ENCODE measurements around the gene PABPN1. TPM values are rescaled to one million over a fixed set of nuclear protein-coding genes. Genes with fewer than 3 reads are reported as not detected.

PABPN1 gene
- total and polyA plus RNA-seq, 2 of the 13 experiments (the other 11 are each of a cell fraction or from before 2014, with no cell fraction given), result 233 to 524 TPM

DNA sequence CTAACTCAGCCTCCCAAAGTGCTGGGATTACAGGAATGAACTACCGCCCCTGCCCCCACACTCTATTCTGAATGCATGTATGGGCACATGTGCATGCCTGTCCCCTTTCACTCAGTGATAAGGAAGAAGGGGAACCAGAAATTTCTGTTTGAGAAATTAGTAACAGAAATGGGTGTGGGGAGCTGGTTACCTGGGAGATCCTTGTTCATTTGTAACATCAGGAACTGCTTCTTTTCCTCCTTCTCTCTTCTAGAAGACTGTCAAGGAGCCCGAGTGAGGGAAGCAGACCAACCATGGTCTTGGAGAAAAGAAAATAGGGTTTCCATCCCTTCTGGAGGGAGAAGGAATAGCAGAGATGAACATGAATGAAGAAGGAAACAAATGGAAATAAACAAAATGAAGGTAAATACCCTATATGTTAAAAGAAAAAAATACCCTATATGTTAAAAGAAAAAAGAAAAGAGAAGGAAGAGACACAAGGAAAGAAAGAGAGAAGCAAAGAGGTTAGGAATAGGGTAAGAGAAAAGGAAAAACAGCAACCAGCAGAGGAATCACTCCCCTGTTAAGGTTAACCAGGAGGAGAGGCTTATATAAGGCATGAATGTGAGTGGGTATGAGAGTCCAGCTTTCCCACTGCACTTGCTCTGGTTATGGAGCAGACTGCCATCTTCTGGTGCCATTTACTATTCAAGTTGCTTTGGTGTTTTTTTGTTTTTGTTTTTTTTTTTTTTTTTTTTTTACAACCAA lies 21.9 kb upstream of the PABPN1 start (continued):
- TF ChIP-seq, protein P1, sequence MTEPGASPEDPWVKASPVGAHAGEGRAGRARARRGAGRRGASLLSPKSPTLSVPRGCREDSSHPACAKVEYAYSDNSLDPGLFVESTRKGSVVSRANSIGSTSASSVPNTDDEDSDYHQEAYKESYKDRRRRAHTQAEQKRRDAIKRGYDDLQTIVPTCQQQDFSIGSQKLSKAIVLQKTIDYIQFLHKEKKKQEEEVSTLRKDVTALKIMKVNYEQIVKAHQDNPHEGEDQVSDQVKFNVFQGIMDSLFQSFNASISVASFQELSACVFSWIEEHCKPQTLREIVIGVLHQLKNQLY (CRISPR knock-in tag; IDR thresholded peaks at IDR 0.05), result no peak
- TF ChIP-seq, protein P2, sequence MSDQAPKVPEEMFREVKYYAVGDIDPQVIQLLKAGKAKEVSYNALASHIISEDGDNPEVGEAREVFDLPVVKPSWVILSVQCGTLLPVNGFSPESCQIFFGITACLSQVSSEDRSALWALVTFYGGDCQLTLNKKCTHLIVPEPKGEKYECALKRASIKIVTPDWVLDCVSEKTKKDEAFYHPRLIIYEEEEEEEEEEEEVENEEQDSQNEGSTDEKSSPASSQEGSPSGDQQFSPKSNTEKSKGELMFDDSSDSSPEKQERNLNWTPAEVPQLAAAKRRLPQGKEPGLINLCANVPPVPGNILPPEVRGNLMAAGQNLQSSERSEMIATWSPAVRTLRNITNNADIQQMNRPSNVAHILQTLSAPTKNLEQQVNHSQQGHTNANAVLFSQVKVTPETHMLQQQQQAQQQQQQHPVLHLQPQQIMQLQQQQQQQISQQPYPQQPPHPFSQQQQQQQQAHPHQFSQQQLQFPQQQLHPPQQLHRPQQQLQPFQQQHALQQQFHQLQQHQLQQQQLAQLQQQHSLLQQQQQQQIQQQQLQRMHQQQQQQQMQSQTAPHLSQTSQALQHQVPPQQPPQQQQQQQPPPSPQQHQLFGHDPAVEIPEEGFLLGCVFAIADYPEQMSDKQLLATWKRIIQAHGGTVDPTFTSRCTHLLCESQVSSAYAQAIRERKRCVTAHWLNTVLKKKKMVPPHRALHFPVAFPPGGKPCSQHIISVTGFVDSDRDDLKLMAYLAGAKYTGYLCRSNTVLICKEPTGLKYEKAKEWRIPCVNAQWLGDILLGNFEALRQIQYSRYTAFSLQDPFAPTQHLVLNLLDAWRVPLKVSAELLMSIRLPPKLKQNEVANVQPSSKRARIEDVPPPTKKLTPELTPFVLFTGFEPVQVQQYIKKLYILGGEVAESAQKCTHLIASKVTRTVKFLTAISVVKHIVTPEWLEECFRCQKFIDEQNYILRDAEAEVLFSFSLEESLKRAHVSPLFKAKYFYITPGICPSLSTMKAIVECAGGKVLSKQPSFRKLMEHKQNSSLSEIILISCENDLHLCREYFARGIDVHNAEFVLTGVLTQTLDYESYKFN (CRISPR knock-in tag; conservative IDR thresholded peaks at IDR 0.05), result no peak
- TF ChIP-seq GABPA (IDR thresholded peaks at IDR 0.05; ENCODE audit: low read depth, low read length) (no peak), GABPA (CRISPR knock-in tag; IDR thresholded peaks at IDR 0.05; ENCODE audit: low read depth) (no peak), RBM39 (IDR thresholded peaks at IDR 0.05; ENCODE audit: low read depth, low read length, poor library complexity, severe bottlenecking) (no peak), SNAPC2 (CRISPR knock-in tag; IDR thresholded peaks at IDR 0.05) (no peak), SIX1 (CRISPR knock-in tag; IDR thresholded peaks at IDR 0.05; ENCODE audit: borderline replicate concordance) (no peak), RBAK (CRISPR knock-in tag; IDR thresholded peaks at IDR 0.05) (no peak), SMAD1 (CRISPR knock-in tag; IDR thresholded peaks at IDR 0.05; ENCODE audit: borderline replicate concordance, low read depth) (no peak), ERF (CRISPR knock-in tag; IDR thresholded peaks at IDR 0.05) (no peak), ZNF572 (CRISPR knock-in tag; IDR thresholded peaks at IDR 0.05) (no peak), ISX (CRISPR knock-in tag; conservative IDR thresholded peaks at IDR 0.05) (no peak)
- TF ChIP-seq, protein P3, sequence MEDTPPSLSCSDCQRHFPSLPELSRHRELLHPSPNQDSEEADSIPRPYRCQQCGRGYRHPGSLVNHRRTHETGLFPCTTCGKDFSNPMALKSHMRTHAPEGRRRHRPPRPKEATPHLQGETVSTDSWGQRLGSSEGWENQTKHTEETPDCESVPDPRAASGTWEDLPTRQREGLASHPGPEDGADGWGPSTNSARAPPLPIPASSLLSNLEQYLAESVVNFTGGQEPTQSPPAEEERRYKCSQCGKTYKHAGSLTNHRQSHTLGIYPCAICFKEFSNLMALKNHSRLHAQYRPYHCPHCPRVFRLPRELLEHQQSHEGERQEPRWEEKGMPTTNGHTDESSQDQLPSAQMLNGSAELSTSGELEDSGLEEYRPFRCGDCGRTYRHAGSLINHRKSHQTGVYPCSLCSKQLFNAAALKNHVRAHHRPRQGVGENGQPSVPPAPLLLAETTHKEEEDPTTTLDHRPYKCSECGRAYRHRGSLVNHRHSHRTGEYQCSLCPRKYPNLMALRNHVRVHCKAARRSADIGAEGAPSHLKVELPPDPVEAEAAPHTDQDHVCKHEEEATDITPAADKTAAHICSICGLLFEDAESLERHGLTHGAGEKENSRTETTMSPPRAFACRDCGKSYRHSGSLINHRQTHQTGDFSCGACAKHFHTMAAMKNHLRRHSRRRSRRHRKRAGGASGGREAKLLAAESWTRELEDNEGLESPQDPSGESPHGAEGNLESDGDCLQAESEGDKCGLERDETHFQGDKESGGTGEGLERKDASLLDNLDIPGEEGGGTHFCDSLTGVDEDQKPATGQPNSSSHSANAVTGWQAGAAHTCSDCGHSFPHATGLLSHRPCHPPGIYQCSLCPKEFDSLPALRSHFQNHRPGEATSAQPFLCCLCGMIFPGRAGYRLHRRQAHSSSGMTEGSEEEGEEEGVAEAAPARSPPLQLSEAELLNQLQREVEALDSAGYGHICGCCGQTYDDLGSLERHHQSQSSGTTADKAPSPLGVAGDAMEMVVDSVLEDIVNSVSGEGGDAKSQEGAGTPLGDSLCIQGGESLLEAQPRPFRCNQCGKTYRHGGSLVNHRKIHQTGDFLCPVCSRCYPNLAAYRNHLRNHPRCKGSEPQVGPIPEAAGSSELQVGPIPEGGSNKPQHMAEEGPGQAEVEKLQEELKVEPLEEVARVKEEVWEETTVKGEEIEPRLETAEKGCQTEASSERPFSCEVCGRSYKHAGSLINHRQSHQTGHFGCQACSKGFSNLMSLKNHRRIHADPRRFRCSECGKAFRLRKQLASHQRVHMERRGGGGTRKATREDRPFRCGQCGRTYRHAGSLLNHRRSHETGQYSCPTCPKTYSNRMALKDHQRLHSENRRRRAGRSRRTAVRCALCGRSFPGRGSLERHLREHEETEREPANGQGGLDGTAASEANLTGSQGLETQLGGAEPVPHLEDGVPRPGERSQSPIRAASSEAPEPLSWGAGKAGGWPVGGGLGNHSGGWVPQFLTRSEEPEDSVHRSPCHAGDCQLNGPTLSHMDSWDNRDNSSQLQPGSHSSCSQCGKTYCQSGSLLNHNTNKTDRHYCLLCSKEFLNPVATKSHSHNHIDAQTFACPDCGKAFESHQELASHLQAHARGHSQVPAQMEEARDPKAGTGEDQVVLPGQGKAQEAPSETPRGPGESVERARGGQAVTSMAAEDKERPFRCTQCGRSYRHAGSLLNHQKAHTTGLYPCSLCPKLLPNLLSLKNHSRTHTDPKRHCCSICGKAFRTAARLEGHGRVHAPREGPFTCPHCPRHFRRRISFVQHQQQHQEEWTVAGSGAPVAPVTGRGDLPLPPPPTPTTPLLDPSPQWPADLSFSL (CRISPR knock-in tag; IDR thresholded peaks at IDR 0.05), result no peak
- TF ChIP-seq, protein P4, sequence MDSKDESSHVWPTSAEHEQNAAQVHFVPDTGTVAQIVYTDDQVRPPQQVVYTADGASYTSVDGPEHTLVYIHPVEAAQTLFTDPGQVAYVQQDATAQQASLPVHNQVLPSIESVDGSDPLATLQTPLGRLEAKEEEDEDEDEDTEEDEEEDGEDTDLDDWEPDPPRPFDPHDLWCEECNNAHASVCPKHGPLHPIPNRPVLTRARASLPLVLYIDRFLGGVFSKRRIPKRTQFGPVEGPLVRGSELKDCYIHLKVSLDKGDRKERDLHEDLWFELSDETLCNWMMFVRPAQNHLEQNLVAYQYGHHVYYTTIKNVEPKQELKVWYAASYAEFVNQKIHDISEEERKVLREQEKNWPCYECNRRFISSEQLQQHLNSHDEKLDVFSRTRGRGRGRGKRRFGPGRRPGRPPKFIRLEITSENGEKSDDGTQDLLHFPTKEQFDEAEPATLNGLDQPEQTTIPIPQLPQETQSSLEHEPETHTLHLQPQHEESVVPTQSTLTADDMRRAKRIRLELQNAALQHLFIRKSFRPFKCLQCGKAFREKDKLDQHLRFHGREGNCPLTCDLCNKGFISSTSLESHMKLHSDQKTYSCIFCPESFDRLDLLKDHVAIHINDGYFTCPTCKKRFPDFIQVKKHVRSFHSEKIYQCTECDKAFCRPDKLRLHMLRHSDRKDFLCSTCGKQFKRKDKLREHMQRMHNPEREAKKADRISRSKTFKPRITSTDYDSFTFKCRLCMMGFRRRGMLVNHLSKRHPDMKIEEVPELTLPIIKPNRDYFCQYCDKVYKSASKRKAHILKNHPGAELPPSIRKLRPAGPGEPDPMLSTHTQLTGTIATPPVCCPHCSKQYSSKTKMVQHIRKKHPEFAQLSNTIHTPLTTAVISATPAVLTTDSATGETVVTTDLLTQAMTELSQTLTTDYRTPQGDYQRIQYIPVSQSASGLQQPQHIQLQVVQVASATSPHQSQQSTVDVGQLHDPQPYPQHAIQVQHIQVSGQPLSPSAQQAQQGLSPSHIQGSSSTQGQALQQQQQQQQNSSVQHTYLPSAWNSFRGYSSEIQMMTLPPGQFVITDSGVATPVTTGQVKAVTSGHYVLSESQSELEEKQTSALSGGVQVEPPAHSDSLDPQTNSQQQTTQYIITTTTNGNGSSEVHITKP (CRISPR knock-in tag; IDR thresholded peaks at IDR 0.05; ENCODE audit: low read depth), result no peak
